ENCODE measurements around the gene NDOR1.

DNA sequence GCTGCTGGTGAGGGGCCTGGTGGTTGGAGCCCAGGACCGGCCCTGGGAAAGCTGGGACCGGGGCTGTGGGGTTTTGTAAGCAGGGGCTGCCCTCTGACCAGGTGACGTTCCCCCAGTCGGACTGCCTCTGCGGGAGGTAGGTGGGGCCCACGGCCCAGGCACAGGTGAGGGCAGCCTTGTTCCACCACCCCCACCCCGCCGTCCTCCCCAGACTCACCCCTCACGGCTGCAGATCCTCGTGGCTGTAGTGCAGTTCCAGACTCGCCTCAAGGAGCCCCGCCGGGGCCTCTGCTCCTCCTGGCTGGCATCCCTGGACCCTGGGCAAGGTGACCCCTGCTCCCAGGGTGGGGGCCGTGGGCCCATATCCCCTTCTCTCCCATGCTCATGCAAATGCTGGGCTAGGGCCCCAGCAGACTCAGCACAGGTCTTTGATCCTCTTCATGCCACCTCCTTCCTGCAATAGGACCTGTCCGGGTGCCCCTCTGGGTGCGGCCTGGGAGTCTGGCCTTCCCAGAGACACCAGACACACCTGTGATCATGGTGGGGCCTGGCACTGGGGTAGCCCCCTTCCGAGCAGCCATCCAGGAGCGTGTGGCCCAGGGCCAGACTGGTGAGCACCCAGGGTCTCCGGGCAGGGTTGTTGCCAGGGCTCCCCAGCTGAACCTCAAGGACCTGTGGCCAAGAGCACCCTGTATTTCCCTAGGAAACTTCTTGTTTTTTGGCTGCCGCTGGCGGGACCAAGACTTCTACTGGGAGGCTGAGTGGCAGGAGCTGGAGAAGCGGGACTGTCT, 9.9 kb downstream of the NDOR1 start:
- no peak for TF ChIP-seq POLR2A (IDR thresholded peaks at IDR 0.05; ENCODE audit: low read depth, low read length)
- TF ChIP-seq, protein P1, sequence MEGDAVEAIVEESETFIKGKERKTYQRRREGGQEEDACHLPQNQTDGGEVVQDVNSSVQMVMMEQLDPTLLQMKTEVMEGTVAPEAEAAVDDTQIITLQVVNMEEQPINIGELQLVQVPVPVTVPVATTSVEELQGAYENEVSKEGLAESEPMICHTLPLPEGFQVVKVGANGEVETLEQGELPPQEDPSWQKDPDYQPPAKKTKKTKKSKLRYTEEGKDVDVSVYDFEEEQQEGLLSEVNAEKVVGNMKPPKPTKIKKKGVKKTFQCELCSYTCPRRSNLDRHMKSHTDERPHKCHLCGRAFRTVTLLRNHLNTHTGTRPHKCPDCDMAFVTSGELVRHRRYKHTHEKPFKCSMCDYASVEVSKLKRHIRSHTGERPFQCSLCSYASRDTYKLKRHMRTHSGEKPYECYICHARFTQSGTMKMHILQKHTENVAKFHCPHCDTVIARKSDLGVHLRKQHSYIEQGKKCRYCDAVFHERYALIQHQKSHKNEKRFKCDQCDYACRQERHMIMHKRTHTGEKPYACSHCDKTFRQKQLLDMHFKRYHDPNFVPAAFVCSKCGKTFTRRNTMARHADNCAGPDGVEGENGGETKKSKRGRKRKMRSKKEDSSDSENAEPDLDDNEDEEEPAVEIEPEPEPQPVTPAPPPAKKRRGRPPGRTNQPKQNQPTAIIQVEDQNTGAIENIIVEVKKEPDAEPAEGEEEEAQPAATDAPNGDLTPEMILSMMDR (IDR thresholded peaks at IDR 0.05; ENCODE audit: extremely low read depth in 1 of 2, insufficient read depth in 1 of 2, low read depth in 1 of 2, low read length in 2 of 2), result no peak
- no peak for TF ChIP-seq EZH2 (IDR thresholded peaks at IDR 0.05; ENCODE audit: borderline replicate concordance, low read depth, low read length, severe bottlenecking)
- TF ChIP-seq MAX (IDR thresholded peaks at IDR 0.05; ENCODE audit: insufficient read depth, insufficient read length), result no peak

Measured in endothelial cell of umbilical vein (primary cell).